ENCODE data around the gene FAM20A. TPM values are rescaled to one million over a fixed set of nuclear protein-coding genes. Genes with fewer than 3 reads are reported as not detected.

The FAM20A gene
- total and polyA plus RNA-seq, 2 of the 8 experiments (the other 6 are each of a cell fraction or from before 2014, with no cell fraction given) = 3.6 to 11.9 TPM

DNA sequence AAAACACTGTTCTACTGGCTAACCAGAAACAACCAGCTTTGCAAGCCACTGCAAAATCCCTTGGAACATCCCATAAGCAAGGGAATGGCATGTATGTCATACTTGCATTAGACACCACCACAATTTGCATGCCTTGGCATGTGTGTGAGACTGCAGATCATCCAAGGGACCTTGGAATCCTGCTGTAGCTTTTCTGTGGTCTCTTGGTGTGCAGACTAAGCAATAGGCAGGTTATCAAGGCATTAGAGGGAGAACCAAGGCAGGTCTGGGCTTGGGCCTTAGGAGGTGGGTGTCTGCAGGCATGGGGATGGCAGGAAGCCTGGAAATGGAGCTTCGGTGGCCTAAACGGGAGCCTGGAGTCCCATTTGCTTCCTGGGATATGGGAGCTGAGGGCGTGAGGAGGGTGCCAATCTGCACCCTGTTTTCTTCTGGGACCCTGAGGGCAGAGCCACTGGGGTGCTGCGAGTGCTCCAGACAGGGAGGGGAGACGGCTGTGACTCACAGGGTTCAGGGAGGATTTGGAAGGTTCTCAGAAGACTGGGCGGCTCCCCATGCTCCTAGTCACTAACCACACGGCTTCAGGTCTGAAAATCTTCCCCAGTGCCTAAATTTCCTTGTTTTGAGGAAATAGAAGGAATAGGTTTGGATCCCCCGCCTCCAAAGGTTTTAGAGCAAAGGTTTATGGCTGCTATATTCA lies 36.6 kb downstream of the FAM20A start:
- Histone ChIP-seq H2BK20ac (ENCODE audit: low read length) (no peak overlapping the region), H4K5ac (ENCODE audit: insufficient read length, low read depth, low read length) (no peak overlapping the region), H3K36me3 (ENCODE audit: control insufficient read depth in 2 of 4, insufficient read depth in 4 of 4, low read length in 3 of 4) (no peaks in the 10 kb centered on the region), H3K9me3 (ENCODE audit: insufficient read depth in 2 of 2, low read depth in 1 of 2, low read length in 1 of 2) (no peaks in the 10 kb centered on the region), H2AK5ac (ENCODE audit: low read depth, low read length) (no peak overlapping the region), H3K56ac (replicated peaks; ENCODE audit: insufficient read length, low read depth, low read length) (no peak overlapping the region), H3K4me1 (replicated peaks in 1 of 4; ENCODE audit: control insufficient read depth in 3 of 4, insufficient read depth in 4 of 4, low read length in 3 of 4) (no peaks in the 10 kb centered on the region), H3K27me3 (replicated peaks in 1 of 4; ENCODE audit: control insufficient read depth in 3 of 4, extremely low read depth in 1 of 4, insufficient read depth in 3 of 4, low read length in 3 of 4) (no peaks in the 10 kb centered on the region), H3K4me2 (ENCODE audit: insufficient read depth in 1 of 2, low read depth in 2 of 2, low read length in 2 of 2) (no peak overlapping the region), H3K23ac (ENCODE audit: insufficient read length) (no peak overlapping the region), H3K14ac (ENCODE audit: insufficient read length) (no peak overlapping the region), H2BK5ac (ENCODE audit: low read depth, low read length) (no peak overlapping the region), H3K4ac (replicated peaks; ENCODE audit: insufficient read length, low read depth, low read length) (no peak overlapping the region), H4K20me1 (replicated peaks in 1 of 2; ENCODE audit: control insufficient read depth in 1 of 2, insufficient read depth in 2 of 2, low read length in 2 of 2) (no peaks in the 10 kb centered on the region), H3K79me2 (ENCODE audit: control insufficient read depth in 1 of 2, insufficient read depth in 2 of 2, low read length in 2 of 2) (no peaks in the 10 kb centered on the region), H3K27ac (ENCODE audit: low read depth, low read length) (no peak overlapping the region), H4K8ac (ENCODE audit: extremely low read depth, insufficient read depth, low read length) (peak overlapping the region; percentile 63; the same call in 1 of the 2 replicates), H2BK120ac (replicated peaks; ENCODE audit: low read depth, low read length) (no peak overlapping the region), H4K91ac (replicated peaks; ENCODE audit: insufficient read length, low read length) (no peak overlapping the region), H2BK15ac (ENCODE audit: low read length) (no peak overlapping the region), H3K9ac (replicated peaks in 1 of 4; ENCODE audit: extremely low read depth in 1 of 4, low read depth in 3 of 4, low read length in 3 of 4) (no peak overlapping the region), H3K23me2 (ENCODE audit: low read depth, low read length) (no peaks in the 10 kb centered on the region), H2AFZ (ENCODE audit: low read length) (no peak overlapping the region), H3K79me1 (ENCODE audit: low read depth, low read length) (no peaks in the 10 kb centered on the region), H3K18ac (ENCODE audit: extremely low read depth, low read length) (no peak overlapping the region), H2BK12ac (ENCODE audit: low read depth, low read length) (no peak overlapping the region), H3K4me3 (ENCODE audit: extremely low read depth in 1 of 4, insufficient read depth in 2 of 4, low read depth in 3 of 4, low read length in 4 of 4) (no peak overlapping the region)
- 92% methylated on average over 8 of the region's 8 CpGs; no CpG with 5 or more reads in 1 of the 2 experiments for WGBS, 2 experiments (ENCODE audit: extremely low coverage in 1 of 2, insufficient coverage in 1 of 2, insufficient read length in 1 of 2, insufficient replicate concordance in 2 of 2, low coverage in 1 of 2, low lambda C conversion rate in 2 of 2, missing lambda C conversion rate in 1 of 2)
- CTCF ChIA-PET (ENCODE audit: partially characterized antibody) = interaction anchor here (1.0 to 2.8 kb wide), 5 partner anchors 8 to 49 kb away, joined by 3 to 8 read pairs (median 4); no protein-coding TSS in a partner anchor
- POLR2A ChIA-PET (ENCODE audit: partially characterized antibody) = no interaction called here
- no peak for DNase-seq (ENCODE audit: low read depth in 1 of 2, low spot score in 2 of 2)
- no peak for FAIRE-seq
- TF ChIP-seq JUND (IDR thresholded peaks at IDR 0.05; ENCODE audit: low read length) (no peak), TAF1 (IDR thresholded peaks at IDR 0.05; ENCODE audit: low read depth, low read length) (no peak), JUN (IDR thresholded peaks at IDR 0.05; ENCODE audit: low read depth, low read length) (no peak), SIRT6 (IDR thresholded peaks at IDR 0.05; ENCODE audit: low read length) (no peak), POU5F1 (IDR thresholded peaks at IDR 0.05; ENCODE audit: low read depth, low read length) (no peak), BACH1 (IDR thresholded peaks at IDR 0.05; ENCODE audit: low read length) (no peak), TCF12 (IDR thresholded peaks at IDR 0.05; ENCODE audit: low read depth, low read length) (no peak), EP300 (IDR thresholded peaks at IDR 0.05; ENCODE audit: borderline replicate concordance in 1 of 2, low read depth in 2 of 2, low read length in 2 of 2) (no peak), RAD21 (IDR thresholded peaks at IDR 0.05 in 1 of 2, conservative IDR thresholded peaks at IDR 0.05 in 1 of 2; ENCODE audit: low read depth in 2 of 2, low read length in 2 of 2) (no peak), BRCA1 (IDR thresholded peaks at IDR 0.05; ENCODE audit: low read depth, low read length) (no peak), CBX8 (IDR thresholded peaks at IDR 0.05; ENCODE audit: borderline replicate concordance, low read depth, low read length) (no peak), SRF (IDR thresholded peaks at IDR 0.05; ENCODE audit: low read depth, low read length) (no peak), TAF7 (optimal IDR thresholded peaks at IDR 0.05; ENCODE audit: borderline replicate concordance, low read depth, low read length) (no peak), CHD1 (IDR thresholded peaks at IDR 0.05; ENCODE audit: low read depth, low read length) (no peak)
